NCI-H1436 treated with DMSO at 0.1 percent for 48 hours (cell line): Measurements from ENCODE around the gene RIMBP2.
A peak's percentile ranks its signal among the peaks of the same experiment; 100 is the strongest.

Source experiments
- DNase-seq: peaks from one replicate; lab custom pipeline; 2025; lab: John Stamatoyannopoulos, UW

Gene RIMBP2

DNA sequence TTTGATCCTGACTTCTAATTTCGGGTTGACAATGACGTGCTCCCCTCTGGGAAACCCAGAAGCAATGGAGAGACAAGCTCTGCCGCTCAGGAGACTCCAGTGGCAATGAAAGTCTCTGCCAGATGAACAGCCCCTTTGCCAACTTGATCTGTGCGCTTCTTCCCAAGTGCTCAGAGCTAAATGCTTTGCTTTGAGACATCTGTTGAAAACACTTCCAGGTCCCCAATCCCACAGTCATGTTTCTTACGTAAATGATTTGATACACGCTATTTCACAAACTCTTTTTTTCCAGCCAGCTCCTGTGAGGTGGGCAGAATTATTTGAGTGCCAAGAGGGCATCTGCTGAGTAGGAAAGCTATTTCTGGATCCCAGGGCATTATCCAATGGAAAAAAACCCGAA is 147.6 kb downstream of the RIMBP2 start:
- DNase-seq = no peak

DNA sequence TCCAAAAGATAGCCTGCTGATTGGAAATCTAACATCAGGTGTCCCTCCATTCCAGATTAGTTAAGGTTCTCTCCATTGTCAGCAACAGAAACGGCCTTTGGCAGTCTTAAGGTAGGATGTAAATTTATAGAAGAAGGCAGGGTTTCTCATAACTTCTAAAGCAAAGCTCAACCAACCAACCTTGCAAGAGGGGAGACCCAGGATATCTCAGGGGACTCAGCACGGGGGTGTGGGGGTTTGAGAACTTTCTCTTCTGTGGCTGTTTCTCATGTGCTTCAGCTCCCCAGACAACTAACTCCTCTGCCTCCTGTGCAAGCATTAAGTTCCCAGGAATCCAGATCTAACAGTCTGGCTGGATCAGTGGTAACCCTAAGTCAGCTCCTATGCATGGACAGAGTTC is 148.1 kb downstream of the RIMBP2 start:
- no peak for DNase-seq

DNA sequence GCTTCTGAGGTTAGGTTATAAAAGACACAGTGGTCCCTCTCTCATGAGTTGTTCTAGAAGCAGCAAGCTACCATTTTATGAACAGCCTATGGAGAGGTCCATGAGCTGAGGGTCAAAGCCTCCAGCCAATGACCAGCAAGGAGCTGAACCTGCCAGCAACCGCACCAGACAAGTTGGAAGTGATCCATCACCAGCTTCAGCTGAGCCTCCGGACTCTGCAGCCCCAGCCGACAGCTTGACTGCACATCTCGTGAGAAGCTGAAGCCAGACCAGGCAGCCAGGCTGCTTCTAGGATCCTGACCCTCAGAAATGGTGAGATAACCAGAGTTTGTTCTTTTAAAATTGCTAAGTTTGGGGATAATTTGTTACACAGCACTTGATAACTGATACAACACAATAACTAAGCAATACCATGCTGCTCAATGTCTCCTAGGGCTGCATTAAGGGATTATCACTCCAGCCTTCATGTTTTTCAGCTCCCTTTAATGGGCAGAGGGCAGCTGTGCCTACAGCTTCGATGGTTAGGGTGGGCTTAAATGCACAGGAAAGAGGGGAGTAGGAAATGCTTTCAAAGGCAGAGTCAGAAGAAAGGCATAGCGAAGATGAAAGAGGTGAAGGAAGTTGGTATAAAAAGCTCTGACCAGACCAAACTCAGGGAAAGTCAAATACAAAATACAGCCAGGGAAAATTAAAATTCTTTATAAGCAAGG is 149.5 kb downstream of the RIMBP2 start:
- DNase-seq = no peak

DNA sequence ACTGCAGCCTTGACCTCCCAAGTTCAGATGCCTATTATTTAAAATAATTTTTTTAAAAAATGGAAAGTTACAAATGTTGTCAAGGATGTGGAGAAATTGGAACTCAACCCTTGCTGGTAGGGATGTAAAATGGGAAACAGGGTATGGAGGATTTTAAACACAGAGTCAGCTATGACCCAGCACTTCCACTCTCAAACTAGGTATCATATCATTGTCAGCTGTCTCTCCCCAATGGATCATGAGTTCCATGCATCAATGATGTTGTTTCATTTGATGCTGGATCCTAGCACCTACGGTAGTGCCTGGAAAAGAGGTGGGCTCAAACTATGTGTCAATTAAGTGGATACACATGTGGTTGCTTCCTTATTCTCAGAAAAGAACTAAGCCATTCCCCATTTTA is 150.9 kb downstream of the RIMBP2 start:
- DNase-seq = no peak

- DNase-seq = no peak
Measured at GRCh38 chr12:130563323-130563722, 152.8 kb downstream of the RIMBP2 start.

GRCh38 chr12:130562716-130563115 is 153.4 kb downstream of the RIMBP2 start:
- DNase-seq = no peak

- DNase-seq = no peak
Measured at GRCh38 chr12:130560321-130560720, 155.8 kb downstream of the RIMBP2 start.

DNA sequence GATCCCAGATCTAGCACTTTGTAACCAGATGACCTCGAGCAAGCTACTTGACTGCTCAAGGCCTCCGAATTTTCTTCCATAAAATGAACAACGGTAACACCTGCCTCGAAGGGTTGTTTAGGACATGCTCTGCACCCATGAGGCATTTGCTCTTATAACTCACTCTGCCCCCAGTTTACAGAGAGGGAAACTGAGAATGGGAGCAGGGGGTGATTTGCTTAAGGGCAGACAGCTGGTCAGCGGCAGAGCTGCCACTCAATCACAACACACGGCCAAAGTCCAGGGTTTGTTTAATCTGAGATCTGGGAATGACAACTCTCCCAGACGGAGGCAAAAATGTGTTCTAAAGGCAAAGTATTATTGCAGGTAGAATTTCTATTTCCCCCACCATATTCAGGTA is 156.3 kb downstream of the RIMBP2 start:
- DNase-seq = no peak

DNA sequence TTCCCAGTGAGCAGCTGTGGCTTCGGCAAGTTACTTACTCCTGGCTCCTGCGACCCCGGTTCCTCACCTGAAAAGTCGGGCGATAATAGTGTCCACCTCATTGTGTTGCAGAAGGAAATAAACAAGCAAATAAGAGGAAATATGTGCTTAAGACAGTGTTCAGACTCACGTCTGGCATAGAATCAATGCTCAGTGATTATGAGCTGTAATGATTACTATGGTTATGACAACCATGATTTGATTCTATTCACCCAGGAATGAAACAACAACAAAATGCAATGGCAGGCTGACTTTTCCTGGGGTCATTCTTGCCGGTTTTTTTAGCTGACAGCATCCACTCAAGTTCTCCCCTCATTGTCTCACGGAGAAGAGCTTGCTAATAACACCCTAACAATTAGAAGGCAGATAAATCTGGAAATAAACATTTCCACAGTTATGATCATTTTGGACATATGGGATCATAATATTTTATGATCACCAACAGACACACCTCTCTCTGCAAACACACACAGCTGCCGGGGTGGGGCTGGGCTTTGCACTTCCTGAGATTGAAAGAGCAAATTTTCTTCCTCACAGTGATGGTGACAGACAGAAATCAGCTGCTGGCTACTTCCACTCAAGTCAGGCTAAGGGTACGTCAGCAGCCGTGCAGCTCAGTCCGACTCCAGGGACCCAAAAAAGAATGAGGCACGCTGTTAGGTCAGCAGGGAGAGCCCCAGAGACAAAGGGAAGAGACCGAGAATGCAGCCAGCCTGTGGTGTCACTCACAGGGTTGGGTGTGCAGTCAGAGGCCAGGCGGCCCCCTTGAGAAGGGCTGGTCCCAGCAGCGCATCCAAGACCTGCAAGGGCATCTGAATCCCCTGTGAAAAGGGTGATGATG is 158.0 kb downstream of the RIMBP2 start:
- DNase-seq = no peak

- no peak for DNase-seq
Measured at GRCh38 chr12:130557201-130557600, 158.9 kb downstream of the RIMBP2 start.

DNA sequence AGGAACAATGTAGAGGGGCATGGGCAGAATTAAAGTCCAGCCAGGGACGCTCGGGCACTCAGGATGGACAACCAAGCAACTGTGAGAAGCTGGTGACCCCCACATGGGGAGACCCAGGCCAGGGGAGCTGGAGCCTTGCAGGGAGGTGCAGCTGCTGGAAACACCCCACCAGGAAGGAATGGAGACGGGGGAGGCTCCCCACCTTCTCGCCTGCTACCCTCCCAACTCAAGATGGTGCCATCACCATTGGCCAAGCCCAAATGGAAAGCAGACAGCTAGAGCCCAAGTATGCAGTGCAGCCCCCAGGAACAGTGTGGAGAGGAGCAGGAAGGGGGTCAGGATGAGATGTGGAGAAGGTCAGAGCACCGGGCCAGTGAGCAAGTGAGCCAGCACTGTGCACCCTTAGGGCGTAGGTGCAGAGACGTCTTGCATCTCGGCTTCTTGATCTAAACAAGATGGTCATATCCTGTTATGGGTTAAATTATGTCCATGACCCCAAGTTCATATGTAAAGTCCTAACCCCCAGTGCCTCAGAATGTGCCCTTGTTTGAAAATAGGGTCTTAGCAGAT is 159.5 kb downstream of the RIMBP2 start:
- no peak for DNase-seq

- peak; percentile 55 for DNase-seq
Measured at GRCh38 chr12:130555628-130556485, 160.2 kb downstream of the RIMBP2 start.

GRCh38 chr12:130555221-130555620 is 160.9 kb downstream of the RIMBP2 start:
- DNase-seq = no peak

DNA sequence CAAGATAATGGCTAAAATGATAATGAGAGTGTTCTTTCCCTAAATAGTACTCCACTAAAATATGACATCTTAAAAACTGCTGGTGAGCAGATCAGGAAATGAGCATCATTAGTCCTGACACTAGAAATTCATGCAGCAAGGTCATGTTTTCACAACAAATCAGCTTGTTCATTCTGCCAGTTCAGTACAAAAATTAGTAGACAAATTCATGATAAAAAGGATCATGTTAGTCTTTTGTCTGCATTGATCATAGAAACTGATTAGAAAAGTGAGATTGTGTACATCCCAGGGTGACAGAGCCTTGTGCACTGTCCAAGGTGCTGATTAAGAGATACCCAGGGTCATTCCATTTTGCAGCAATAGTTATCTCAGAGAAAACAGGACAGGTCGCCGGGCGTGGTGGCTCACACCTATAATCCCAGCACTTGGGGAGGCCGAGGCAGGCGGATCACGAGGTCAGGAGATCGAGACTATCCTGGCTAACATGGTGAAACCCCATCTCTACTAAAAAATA is 163.6 kb downstream of the RIMBP2 start:
- no peak for DNase-seq

DNA sequence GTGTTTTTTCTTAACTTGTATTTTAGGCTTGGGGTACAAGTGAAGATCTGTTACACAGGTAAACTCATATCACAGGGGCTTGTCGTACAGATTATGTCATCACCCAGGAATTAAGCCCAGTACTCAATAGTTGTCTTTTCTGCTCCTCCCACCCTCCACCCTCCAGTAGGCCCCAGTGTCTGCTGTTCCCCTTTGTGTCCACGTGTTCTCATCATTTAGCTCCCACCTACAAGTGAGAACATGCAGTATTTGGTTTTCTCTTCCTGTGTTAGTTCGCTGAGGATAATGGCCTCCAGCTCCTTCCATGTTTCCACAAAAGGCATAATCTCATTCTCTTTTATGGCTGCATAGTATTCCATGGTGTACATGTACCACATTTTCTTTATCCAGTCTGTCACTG is 166.7 kb downstream of the RIMBP2 start:
- no peak for DNase-seq

DNA sequence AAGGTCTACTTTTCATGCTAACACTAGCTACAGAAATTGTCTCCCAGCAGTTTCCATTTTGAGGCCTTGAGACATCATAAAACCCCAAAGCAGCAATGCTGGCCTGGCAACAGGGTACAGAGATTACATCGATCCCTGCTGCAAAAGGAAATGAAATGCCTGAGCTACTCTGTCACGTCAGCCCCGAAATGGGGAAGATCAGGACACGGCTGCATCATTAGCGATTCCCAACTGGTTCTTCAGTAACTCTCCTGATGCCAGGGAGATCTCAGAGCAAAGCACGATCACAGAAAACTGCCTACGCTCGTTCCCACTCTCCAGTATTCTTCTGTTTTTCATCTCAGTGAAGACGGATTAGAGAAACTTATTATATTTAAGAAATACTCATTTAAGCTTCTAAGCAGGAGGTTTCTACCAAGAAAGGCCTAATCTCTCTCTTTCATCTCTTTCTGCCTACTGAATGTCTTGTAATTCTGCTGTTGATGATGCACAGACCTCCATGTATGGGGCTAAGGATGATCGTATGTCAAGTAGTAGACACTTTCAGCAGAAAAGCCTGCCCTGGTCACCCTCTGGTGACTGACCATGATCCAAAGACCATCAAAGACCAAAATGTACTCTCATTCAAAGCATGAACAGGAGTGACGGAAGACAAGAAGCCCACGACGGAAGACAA is 168.5 kb downstream of the RIMBP2 start:
- DNase-seq = no peak

DNA sequence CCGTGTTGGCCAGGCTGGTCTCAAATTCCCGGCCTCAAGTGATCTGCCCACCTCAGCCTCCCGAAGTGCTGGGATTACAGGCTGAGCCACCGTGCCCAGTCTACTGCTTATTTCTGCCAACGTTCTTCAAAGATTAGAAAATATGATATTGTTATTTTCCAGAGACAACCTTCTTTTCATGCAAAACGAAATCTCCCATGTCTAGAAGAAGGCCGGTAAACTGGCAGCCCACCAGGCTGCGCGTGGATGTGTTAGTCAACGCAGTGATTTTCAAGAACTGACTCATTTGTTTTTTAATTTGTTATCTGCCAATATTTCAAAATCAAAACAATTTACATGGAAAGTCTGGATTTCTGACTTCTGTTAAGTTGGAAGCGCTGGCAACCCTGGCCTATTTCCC is 169.6 kb downstream of the RIMBP2 start:
- no peak for DNase-seq

DNA sequence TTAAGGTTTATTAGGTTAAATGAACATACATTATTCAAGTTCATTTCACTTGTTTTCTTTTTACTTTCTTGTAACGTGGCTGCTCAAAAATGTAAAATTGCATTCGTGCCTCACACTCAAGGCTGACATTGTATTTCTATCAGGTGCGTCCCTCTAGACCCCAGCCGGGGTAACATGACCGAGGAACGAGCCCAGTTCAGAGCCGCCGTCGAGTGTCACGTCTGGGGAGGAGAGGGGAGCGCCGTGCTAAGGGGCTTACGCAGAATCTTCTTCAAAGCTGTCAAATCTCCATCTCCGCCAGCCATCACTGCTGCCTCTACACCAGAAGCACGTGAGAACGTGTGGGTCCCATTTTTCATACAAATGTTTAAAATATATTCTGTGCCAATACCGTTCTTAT is 170.6 kb downstream of the RIMBP2 start:
- no peak for DNase-seq

GRCh38 chr12:130540376-130540775 is 175.7 kb downstream of the RIMBP2 start:
- DNase-seq = no peak

DNA sequence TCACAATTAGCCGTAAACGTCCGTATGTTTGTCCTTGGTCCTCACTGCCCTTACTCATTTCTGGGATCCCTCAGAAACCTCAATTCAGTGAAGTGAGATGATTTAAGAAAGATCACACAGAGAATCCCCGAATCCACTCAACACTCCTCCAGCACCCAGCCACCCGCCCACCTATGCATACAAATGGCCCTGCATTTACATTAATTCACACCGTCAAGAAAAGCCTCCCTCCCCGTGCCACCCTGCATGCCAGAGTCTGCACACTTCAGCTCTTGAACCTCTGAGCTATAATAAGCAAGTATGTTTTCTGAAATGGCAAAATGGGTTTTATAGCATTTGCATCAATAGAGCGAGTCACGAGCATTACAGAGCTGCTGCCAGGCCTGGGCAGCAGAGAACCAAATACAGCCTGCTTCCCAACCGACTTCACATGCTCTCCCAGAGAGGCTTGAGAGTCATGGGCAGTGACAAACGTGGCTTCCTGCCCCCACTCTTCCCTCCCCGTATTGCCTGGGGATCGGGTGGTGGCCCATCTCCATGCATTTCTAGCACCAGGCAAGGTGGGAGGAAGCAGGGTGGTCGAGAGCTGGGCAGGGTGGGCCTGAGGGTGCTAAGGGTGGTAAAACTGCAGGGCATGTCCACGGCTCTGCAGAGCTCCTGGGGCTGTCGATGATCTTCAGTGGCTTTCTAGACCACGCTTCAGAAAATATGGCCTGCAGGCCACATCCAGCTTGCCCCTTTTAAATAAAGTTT is 177.6 kb downstream of the RIMBP2 start:
- DNase-seq = no peak

DNA sequence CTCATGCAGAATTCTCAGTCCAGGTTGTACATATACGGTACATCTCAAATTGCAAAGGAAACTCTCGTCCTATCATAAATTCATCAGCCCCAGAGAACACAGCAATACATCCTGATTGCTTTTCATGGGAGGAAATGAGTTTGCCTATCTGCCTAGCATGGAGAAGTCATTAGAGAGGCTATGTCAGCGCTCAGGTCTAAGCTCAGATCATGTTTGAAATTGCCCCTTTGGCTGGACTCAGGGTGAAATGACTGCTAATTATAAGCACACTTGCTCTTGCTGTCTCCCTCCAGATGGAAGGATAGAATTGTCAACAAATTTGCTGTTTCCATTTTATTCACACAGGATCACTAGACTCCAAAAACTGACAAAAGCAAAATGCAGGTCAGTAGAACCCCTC is 178.4 kb downstream of the RIMBP2 start:
- no peak for DNase-seq
